Measurements from ENCODE around the gene C12orf57. TPM values are rescaled to one million over a fixed set of nuclear protein-coding genes. Genes with fewer than 3 reads are reported as not detected.

The C12orf57 gene
- total RNA-seq, 1 donor from 2014 or later: 225 TPM

DNA sequence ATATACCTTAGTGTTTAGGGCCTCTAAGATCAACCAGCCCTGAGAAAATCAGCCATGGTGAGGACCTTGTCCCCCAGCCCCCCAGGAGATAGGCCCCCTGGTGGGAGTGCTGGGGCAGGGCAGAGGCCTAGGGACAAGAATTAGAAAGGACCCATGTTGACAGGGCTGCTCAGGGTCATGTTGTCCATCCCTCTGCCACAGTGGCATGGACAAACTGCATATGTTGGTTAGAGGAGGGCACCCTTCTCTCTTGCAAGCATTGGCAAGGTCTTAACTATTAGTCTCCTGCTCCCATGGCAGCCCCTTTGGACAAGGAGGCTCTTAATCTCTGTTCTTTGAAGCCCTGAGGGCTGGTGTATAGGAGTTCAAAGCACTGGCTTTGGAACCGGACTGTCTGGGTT lies 6.6 kb downstream of the C12orf57 start:
- peaks cover 32% of the 10 kb centered on the region for H3K4me1 Mint-ChIP-seq (ENCODE audit: unreplicated experiment)
- peaks cover 7% of the 10 kb centered on the region for H3K36me3 Mint-ChIP-seq (ENCODE audit: low read depth, unreplicated experiment)
- H3K9me3 Mint-ChIP-seq (ENCODE audit: unreplicated experiment): no peaks in the 10 kb centered on the region
- no peak overlapping the region for H3K27ac Mint-ChIP-seq (ENCODE audit: unreplicated experiment)
- peak; percentile 41 for DNase-seq (ENCODE audit: low spot score)
- H3K27me3 Mint-ChIP-seq (ENCODE audit: unreplicated experiment): peaks cover 20% of the 10 kb centered on the region
- H3K4me3 Mint-ChIP-seq (ENCODE audit: unreplicated experiment): no peak overlapping the region
- TF ChIP-seq CTCF (IDR thresholded peaks at IDR 0.05; ENCODE audit: unreplicated experiment): peak; percentile 55

DNA sequence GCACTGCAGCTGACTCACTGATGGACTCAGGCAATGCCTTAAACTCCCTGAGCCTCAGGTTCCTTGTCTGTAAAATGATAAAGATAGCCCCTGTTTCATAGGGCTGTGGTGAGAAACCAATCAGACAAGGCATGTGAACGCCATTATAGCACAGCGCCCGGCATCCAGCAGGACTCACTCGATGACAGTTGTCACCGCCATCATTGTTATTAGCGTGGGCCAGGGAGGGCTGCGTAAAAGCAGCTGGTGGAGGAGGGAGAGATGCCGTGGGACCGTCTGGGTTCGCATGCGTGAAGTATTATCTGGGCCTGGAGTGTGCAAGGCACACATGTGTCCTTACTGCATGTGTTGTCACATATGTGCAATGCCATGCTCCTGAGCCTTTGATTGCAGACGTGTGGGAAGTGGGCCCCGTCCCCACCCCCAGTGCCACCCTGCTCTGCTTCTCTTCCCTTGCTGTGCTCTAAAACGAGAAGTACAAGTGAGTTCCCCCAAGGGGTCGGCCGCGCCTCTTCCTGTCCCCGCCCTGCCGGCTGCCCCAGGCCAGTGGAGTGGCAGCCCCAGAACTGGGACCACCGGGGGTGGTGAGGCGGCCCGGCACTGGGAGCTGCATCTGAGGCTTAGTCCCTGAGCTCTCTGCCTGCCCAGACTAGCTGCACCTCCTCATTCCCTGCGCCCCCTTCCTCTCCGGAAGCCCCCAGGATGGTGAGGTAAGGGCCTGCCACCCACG lies 7.2 kb downstream of the C12orf57 start, which contains the start of gene PTPN6:
Gene PTPN6 (plus strand): TSS at position 546 of the 730 bp plus-strand sequence. CDS start 157 bp downstream, at position 703.
- Mint-ChIP-seq H3K9me3 (ENCODE audit: unreplicated experiment) (no peaks in the 10 kb centered on the region), H3K27ac (ENCODE audit: unreplicated experiment) (no peak within 1 kb of the TSS), H3K36me3 (ENCODE audit: low read depth, unreplicated experiment) (peaks cover 7% of the 10 kb centered on the region), H3K27me3 (ENCODE audit: unreplicated experiment) (peaks cover 19% of the 10 kb centered on the region), H3K4me1 (ENCODE audit: unreplicated experiment) (peaks cover 30% of the 10 kb centered on the region), H3K4me3 (ENCODE audit: unreplicated experiment) (no peak within 1 kb of the TSS)
- DNase-seq (ENCODE audit: low spot score): no peak
- TF ChIP-seq CTCF (IDR thresholded peaks at IDR 0.05; ENCODE audit: unreplicated experiment): no peak

GRCh38 chr12:6951551-6952120 lies 7.8 kb downstream of the C12orf57 start:
- Mint-ChIP-seq H3K9me3 (ENCODE audit: unreplicated experiment) (no peaks in the 10 kb centered on the region), H3K4me3 (ENCODE audit: unreplicated experiment) (no peak overlapping the region), H3K27ac (ENCODE audit: unreplicated experiment) (no peak overlapping the region), H3K4me1 (ENCODE audit: unreplicated experiment) (peaks cover 30% of the 10 kb centered on the region), H3K27me3 (ENCODE audit: unreplicated experiment) (peaks cover 19% of the 10 kb centered on the region), H3K36me3 (ENCODE audit: low read depth, unreplicated experiment) (peaks cover 7% of the 10 kb centered on the region)
- TF ChIP-seq CTCF (IDR thresholded peaks at IDR 0.05; ENCODE audit: unreplicated experiment): no peak
- DNase-seq (ENCODE audit: low spot score): no peak

- Mint-ChIP-seq H3K27me3 (ENCODE audit: unreplicated experiment) (peaks cover 15% of the 10 kb centered on the region), H3K9me3 (ENCODE audit: unreplicated experiment) (no peaks in the 10 kb centered on the region), H3K36me3 (ENCODE audit: low read depth, unreplicated experiment) (peaks cover 7% of the 10 kb centered on the region), H3K4me3 (ENCODE audit: unreplicated experiment) (peak overlapping the region; percentile 72), H3K27ac (ENCODE audit: unreplicated experiment) (peak overlapping the region; percentile 85), H3K4me1 (ENCODE audit: unreplicated experiment) (peaks cover 25% of the 10 kb centered on the region)
- no peak for DNase-seq (ENCODE audit: low spot score)
- no peak for TF ChIP-seq CTCF (IDR thresholded peaks at IDR 0.05; ENCODE audit: unreplicated experiment)
Measured at GRCh38 chr12:6952121-6952862, 8.5 kb downstream of the C12orf57 start.

Measured in endothelial cell (in vitro differentiated cells).